NCI-H446 (cell line): ENCODE results near the gene RCVRN.

ENCODE experiments used
- DNase-seq, 2 experiments: peaks; one replicate each; lab custom pipeline; 2025; lab: John Stamatoyannopoulos, UW

RCVRN gene

DNA sequence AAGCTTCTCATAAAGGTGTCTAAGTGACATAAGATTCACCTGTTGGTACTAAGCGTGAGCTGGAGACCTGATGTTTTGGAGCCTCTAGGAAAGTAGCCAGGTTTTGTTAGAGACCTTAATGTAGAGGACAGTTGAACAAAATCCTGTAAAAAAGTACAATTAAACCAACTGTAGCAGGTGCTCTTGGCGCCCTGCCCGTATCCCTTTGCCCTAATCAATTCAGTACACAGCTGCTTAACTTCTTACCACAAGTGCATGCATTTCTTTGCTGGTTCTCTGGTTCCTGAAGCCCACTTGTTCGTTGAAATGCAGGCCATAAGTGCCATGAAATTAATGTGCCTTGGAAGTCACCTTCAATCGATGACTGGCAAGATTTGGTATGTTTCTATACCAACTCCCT, 54.9 kb downstream of the RCVRN start:
- DNase-seq = no peak
